ENCODE results near the gene DYNC2I2.

DNA sequence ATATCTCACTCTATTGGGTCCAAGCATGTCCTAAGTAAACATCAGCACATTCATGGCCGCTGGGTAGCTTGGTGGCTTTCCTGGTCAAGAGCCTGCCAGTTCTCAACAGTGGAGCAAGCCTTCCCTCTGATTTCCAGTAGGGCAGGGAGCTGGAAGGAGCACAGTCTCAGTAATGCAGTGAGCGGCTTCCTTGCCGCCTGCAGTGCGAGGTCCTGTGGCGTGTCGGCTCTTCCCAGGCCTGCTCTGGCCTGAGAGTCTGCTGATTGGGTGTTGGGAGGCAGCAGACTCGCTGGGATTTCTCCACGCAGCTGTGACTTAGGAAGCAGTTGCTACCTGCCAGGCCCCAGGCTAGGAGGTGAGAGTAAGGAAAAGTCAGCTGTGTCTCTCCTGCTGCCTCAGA lies 53.0 kb downstream of the DYNC2I2 start:
- TF ChIP-seq RELA (CRISPR knock-in tag; IDR thresholded peaks at IDR 0.05; ENCODE audit: borderline replicate concordance) = no peak
- TF ChIP-seq, protein P1, sequence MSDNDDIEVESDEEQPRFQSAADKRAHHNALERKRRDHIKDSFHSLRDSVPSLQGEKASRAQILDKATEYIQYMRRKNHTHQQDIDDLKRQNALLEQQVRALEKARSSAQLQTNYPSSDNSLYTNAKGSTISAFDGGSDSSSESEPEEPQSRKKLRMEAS (CRISPR knock-in tag; IDR thresholded peaks at IDR 0.05) = no peak
- TF ChIP-seq, protein P2, sequence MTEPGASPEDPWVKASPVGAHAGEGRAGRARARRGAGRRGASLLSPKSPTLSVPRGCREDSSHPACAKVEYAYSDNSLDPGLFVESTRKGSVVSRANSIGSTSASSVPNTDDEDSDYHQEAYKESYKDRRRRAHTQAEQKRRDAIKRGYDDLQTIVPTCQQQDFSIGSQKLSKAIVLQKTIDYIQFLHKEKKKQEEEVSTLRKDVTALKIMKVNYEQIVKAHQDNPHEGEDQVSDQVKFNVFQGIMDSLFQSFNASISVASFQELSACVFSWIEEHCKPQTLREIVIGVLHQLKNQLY (CRISPR knock-in tag; IDR thresholded peaks at IDR 0.05) = no peak
- TF ChIP-seq, protein P3, sequence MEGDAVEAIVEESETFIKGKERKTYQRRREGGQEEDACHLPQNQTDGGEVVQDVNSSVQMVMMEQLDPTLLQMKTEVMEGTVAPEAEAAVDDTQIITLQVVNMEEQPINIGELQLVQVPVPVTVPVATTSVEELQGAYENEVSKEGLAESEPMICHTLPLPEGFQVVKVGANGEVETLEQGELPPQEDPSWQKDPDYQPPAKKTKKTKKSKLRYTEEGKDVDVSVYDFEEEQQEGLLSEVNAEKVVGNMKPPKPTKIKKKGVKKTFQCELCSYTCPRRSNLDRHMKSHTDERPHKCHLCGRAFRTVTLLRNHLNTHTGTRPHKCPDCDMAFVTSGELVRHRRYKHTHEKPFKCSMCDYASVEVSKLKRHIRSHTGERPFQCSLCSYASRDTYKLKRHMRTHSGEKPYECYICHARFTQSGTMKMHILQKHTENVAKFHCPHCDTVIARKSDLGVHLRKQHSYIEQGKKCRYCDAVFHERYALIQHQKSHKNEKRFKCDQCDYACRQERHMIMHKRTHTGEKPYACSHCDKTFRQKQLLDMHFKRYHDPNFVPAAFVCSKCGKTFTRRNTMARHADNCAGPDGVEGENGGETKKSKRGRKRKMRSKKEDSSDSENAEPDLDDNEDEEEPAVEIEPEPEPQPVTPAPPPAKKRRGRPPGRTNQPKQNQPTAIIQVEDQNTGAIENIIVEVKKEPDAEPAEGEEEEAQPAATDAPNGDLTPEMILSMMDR (IDR thresholded peaks at IDR 0.05) = no peak
- no peak for TF ChIP-seq JUN (CRISPR knock-in tag; IDR thresholded peaks at IDR 0.05)
- TF ChIP-seq, protein P4, sequence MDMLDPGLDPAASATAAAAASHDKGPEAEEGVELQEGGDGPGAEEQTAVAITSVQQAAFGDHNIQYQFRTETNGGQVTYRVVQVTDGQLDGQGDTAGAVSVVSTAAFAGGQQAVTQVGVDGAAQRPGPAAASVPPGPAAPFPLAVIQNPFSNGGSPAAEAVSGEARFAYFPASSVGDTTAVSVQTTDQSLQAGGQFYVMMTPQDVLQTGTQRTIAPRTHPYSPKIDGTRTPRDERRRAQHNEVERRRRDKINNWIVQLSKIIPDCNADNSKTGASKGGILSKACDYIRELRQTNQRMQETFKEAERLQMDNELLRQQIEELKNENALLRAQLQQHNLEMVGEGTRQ (CRISPR knock-in tag; IDR thresholded peaks at IDR 0.05) = no peak
- no peak for TF ChIP-seq TEAD4 (CRISPR knock-in tag; IDR thresholded peaks at IDR 0.05)
- TF ChIP-seq ZNF423 (CRISPR knock-in tag; IDR thresholded peaks at IDR 0.05) = no peak

Data from WTC11 (cell line).